Stimulated activated naive CD8-positive, alpha-beta T cell treated with anti-CD3 and anti-CD28 coated beads, Interleukin-15, amount 100 ng/mL, for 72 hours (primary cell): ENCODE data around the gene HES2.
"Not testable (repeated sequence)": the region's sequence is repeated elsewhere in the genome, so short reads cannot be mapped to it uniquely, and the experiment has no call there.

Source experiments
- ATAC-seq: fragments of 150-1000 bp; cut with Tn5 transposase; 2 replicates; pipeline ENCODE4 v1.10.0; 2021; ENCODE audit warnings: mild to moderate bottlenecking, moderate library complexity
- DNase-seq, 2 donors: peaks; one replicate each; pipeline ENCODE4 v3.0.0; 2021 to 2022
- H3K27ac Mint-ChIP-seq, 2 donors: one replicate each; pipeline ENCODE4 v1.8.0; 2022; ENCODE audit warnings: mild to moderate bottlenecking in 2 of 2, mixed read lengths in 2 of 2, moderate library complexity in 2 of 2
- H3K27me3 Mint-ChIP-seq: one replicate; pipeline ENCODE4 v1.8.0; 2022; ENCODE audit warnings: mixed read lengths
- H3K4me1 Mint-ChIP-seq: one replicate; pipeline ENCODE4 v1.8.0; 2022; ENCODE audit warnings: mild to moderate bottlenecking, mixed read lengths
- H3K4me3 Mint-ChIP-seq, 2 donors: one replicate each; pipeline ENCODE4 v1.8.0; 2022; ENCODE audit warnings: mild to moderate bottlenecking in 2 of 2, mixed read lengths in 2 of 2, moderate library complexity in 1 of 2
- H3K9me3 Mint-ChIP-seq, 2 donors: one replicate each; pipeline ENCODE4 v1.8.0; 2022; ENCODE audit warnings: mixed read lengths in 2 of 2

HES2 gene

GRCh38 chr1:6396998-6397397 is 22.7 kb downstream of the HES2 start:
- no peak overlapping the region for H3K27ac Mint-ChIP-seq
- DNase-seq (no peak), ATAC-seq (no peak)
- H3K9me3 Mint-ChIP-seq, result no peaks in the 10 kb centered on the region
- H3K4me1 Mint-ChIP-seq, result peaks cover 31% of the 10 kb centered on the region
- no peaks in the 10 kb centered on the region for H3K27me3 Mint-ChIP-seq
- H3K4me3 Mint-ChIP-seq, result no peak overlapping the region

GRCh38 chr1:6395781-6396244 is 23.9 kb downstream of the HES2 start:
- not testable (repeated sequence) for H3K27me3 Mint-ChIP-seq, ATAC-seq, DNase-seq, H3K4me3 Mint-ChIP-seq, H3K27ac Mint-ChIP-seq, H3K9me3 Mint-ChIP-seq
- peaks cover 36% of the 10 kb centered on the region for H3K4me1 Mint-ChIP-seq

- Mint-ChIP-seq H3K27ac (peak overlapping the region in 1 of 2 donors; percentile 34), H3K4me3 (peak overlapping the region; percentile 53 to 84), H3K4me1 (peaks cover 36% of the 10 kb centered on the region)
- not testable (repeated sequence) for DNase-seq, H3K9me3 Mint-ChIP-seq, ATAC-seq, H3K27me3 Mint-ChIP-seq
Observed at GRCh38 chr1:6395130-6395529, 24.6 kb downstream of the HES2 start.

- Mint-ChIP-seq H3K9me3 (no peaks in the 10 kb centered on the region), H3K4me1 (peaks cover 36% of the 10 kb centered on the region), H3K27ac (peak within 1 kb of the TSS; percentile 95), H3K4me3 (peak within 1 kb of the TSS; percentile 88 to 95), H3K27me3 (no peaks in the 10 kb centered on the region)
- peak; percentile 90 to 91 for DNase-seq
- ATAC-seq, result peak; percentile 91
Observed at GRCh38 chr1:6393400-6394187, 26.1 kb downstream of the HES2 start, which contains the start of gene ACOT7. Gene ACOT7 (minus strand): TSS chr1:6393767. CDS start chr1:6393399, 368 bp downstream.

GRCh38 chr1:6392809-6393399 is 26.8 kb downstream of the HES2 start:
- peaks cover 36% of the 10 kb centered on the region for H3K4me1 Mint-ChIP-seq
- H3K27me3 Mint-ChIP-seq, result no peaks in the 10 kb centered on the region
- H3K4me3 Mint-ChIP-seq, result peak overlapping the region; percentile 88 to 95
- peak overlapping the region; percentile 95 for H3K27ac Mint-ChIP-seq
- DNase-seq (no peak), ATAC-seq (no peak)
- no peaks in the 10 kb centered on the region for H3K9me3 Mint-ChIP-seq

- peak overlapping the region; percentile 34 to 75 for H3K27ac Mint-ChIP-seq
- H3K9me3 Mint-ChIP-seq, result no peaks in the 10 kb centered on the region
- ATAC-seq, result no peak
- H3K27me3 Mint-ChIP-seq, result no peaks in the 10 kb centered on the region
- DNase-seq, result no peak
- H3K4me1 Mint-ChIP-seq, result peaks cover 40% of the 10 kb centered on the region
- peak overlapping the region; percentile 88 to 95 for H3K4me3 Mint-ChIP-seq
Observed at GRCh38 chr1:6391951-6392808, 27.5 kb downstream of the HES2 start.

- no peak for DNase-seq
- no peak overlapping the region for H3K27ac Mint-ChIP-seq
- H3K4me3 Mint-ChIP-seq, result no peak overlapping the region
- peaks cover 46% of the 10 kb centered on the region for H3K4me1 Mint-ChIP-seq
- H3K27me3 Mint-ChIP-seq, result no peaks in the 10 kb centered on the region
- no peaks in the 10 kb centered on the region for H3K9me3 Mint-ChIP-seq
- no peak for ATAC-seq
Observed at GRCh38 chr1:6389971-6390370, 29.7 kb downstream of the HES2 start.

- DNase-seq (no peak), ATAC-seq (no peak)
- Mint-ChIP-seq H3K4me1 (peaks cover 22% of the 10 kb centered on the region), H3K9me3 (no peaks in the 10 kb centered on the region), H3K27ac (no peak overlapping the region), H3K4me3 (no peak overlapping the region), H3K27me3 (no peaks in the 10 kb centered on the region)
Observed at GRCh38 chr1:6386371-6386949, 33.3 kb downstream of the HES2 start.

GRCh38 chr1:6385488-6386191 is 34.1 kb downstream of the HES2 start:
- Mint-ChIP-seq H3K4me1 (peaks cover 22% of the 10 kb centered on the region), H3K4me3 (no peak overlapping the region), H3K9me3 (no peaks in the 10 kb centered on the region), H3K27ac (peak overlapping the region in 1 of 2 donors; percentile 9), H3K27me3 (no peaks in the 10 kb centered on the region)
- DNase-seq (no peak), ATAC-seq (no peak)

GRCh38 chr1:6384962-6385361 is 34.8 kb downstream of the HES2 start:
- no peak for DNase-seq
- Mint-ChIP-seq H3K27ac (no peak overlapping the region), H3K27me3 (no peaks in the 10 kb centered on the region), H3K4me1 (peaks cover 22% of the 10 kb centered on the region), H3K9me3 (no peaks in the 10 kb centered on the region), H3K4me3 (no peak overlapping the region)
- no peak for ATAC-seq

- no peak for ATAC-seq
- peaks cover 22% of the 10 kb centered on the region for H3K4me1 Mint-ChIP-seq
- no peak overlapping the region for H3K27ac Mint-ChIP-seq
- no peak overlapping the region for H3K4me3 Mint-ChIP-seq
- no peak for DNase-seq
- H3K9me3 Mint-ChIP-seq, result no peaks in the 10 kb centered on the region
- no peaks in the 10 kb centered on the region for H3K27me3 Mint-ChIP-seq
Observed at GRCh38 chr1:6384135-6384534, 35.6 kb downstream of the HES2 start.

GRCh38 chr1:6380037-6380436 is 39.7 kb downstream of the HES2 start:
- Mint-ChIP-seq H3K4me1 (peaks cover under 1% of the 10 kb centered on the region), H3K4me3 (no peak overlapping the region), H3K27me3 (no peaks in the 10 kb centered on the region), H3K9me3 (no peaks in the 10 kb centered on the region), H3K27ac (no peak overlapping the region)
- DNase-seq (no peak), ATAC-seq (no peak)

- DNase-seq (no peak), ATAC-seq (no peak)
- Mint-ChIP-seq H3K27me3 (no peaks in the 10 kb centered on the region), H3K4me3 (no peak overlapping the region), H3K4me1 (peaks cover 8% of the 10 kb centered on the region), H3K27ac (no peak overlapping the region), H3K9me3 (no peaks in the 10 kb centered on the region)
Observed at GRCh38 chr1:6378096-6378746, 41.5 kb downstream of the HES2 start.

- no peak overlapping the region for H3K4me3 Mint-ChIP-seq
- no peaks in the 10 kb centered on the region for H3K9me3 Mint-ChIP-seq
- DNase-seq (no peak), ATAC-seq (no peak)
- H3K27me3 Mint-ChIP-seq, result no peaks in the 10 kb centered on the region
- peaks cover 8% of the 10 kb centered on the region for H3K4me1 Mint-ChIP-seq
- no peak overlapping the region for H3K27ac Mint-ChIP-seq
Observed at GRCh38 chr1:6373961-6374720, 45.6 kb downstream of the HES2 start.
